GM10266 (cell line): ENCODE data around the gene ZHX3.

Experiments used
- DNase-seq: peaks from one replicate; pipeline ENCODE4 v3.0.0; 2012; ENCODE audit errors: extremely low spot score
- TF ChIP-seq, protein P1 (sequence below): IDR thresholded peaks from 2 replicates; pipeline ENCODE4 v1.5.1; 2012; ENCODE audit warnings: mild to moderate bottlenecking, low read depth; ENCODE audit not compliant: control insufficient read depth, insufficient read depth; ENCODE audit errors: missing control alignments

ZHX3 gene

DNA sequence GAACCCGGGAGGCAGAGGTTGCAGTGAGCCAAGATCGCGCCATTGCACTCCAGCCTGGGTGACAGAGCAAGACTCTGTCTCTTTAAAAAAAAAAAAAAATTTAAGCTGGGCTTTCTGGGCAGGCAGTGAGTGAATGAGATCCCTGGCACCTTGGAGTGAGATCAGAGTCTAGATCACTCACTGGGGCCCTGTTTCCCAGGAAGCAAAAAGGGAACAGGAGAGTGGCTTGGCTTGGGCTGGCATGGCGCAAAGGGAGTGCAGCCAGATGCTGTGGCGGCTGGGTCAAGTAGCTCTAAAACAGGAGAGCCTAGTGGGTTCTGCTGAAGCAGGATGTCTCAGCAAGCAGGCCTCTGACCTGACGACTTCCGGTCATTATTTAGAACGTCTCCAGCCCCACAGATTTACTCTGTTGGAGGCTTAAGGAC, 169.8 kb downstream of the ZHX3 start:
- TF ChIP-seq, protein P1, sequence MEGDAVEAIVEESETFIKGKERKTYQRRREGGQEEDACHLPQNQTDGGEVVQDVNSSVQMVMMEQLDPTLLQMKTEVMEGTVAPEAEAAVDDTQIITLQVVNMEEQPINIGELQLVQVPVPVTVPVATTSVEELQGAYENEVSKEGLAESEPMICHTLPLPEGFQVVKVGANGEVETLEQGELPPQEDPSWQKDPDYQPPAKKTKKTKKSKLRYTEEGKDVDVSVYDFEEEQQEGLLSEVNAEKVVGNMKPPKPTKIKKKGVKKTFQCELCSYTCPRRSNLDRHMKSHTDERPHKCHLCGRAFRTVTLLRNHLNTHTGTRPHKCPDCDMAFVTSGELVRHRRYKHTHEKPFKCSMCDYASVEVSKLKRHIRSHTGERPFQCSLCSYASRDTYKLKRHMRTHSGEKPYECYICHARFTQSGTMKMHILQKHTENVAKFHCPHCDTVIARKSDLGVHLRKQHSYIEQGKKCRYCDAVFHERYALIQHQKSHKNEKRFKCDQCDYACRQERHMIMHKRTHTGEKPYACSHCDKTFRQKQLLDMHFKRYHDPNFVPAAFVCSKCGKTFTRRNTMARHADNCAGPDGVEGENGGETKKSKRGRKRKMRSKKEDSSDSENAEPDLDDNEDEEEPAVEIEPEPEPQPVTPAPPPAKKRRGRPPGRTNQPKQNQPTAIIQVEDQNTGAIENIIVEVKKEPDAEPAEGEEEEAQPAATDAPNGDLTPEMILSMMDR: no peak
- no peak for DNase-seq

DNA sequence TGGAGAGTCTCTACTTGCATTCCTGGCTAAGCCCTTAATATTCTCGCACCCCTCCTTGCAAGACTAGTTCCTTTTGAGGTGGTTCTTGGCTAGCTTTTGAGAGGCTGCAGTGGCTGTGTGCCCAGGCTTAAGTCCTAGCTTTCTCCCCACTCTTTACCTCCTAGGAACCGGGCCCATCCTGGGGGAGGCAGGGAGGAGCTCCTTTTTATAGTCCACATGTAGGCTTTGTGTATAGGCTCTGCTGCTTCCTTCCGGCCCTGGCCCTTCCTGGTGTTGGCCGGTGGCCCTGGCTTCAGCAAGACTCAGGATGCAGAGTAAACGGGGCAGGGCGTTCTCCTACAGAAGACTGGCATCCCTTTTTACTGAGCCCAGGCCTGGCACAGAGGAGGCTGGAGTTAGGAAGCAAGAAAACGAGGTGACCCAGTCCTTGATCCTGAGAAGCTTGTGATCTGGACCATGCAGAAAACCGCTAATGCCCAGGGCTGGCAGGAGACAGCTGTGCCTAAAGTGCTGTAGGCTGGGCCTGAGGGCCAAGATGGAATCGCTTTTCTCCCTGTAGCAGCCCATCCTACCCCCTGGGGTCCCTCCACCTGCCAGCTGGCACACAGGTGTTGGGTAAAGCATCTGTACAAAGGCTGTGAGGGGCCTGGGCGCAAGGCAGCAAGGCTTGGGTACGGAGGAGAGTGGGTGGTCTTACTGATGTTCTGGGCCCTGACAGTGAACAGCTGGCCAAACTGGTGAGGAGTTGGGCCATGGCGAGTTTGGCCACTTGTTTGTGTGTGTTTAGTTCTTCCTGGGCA, 171.5 kb downstream of the ZHX3 start:
- TF ChIP-seq, protein P1: no peak
- no peak for DNase-seq

DNA sequence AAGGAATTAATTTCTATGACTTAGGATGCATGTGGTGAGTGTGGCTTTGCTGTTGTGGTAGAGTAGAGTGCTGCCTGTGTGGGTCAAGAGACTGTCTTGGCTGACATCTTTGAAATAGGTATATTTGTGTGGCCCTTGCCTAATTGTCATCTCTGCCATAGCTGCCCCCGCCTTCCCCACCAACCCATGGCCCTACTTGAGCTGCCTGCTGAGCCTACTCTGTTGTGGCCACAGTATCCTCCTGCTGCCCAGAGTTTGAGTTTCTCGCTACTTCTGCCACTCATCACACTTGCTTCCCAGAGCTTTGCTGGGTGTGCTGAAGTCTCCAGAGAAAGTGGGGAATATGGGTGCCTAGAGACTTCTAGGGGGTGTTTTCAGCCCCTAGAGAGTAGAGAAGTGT, 172.2 kb downstream of the ZHX3 start:
- DNase-seq: no peak
- TF ChIP-seq, protein P1: no peak

DNA sequence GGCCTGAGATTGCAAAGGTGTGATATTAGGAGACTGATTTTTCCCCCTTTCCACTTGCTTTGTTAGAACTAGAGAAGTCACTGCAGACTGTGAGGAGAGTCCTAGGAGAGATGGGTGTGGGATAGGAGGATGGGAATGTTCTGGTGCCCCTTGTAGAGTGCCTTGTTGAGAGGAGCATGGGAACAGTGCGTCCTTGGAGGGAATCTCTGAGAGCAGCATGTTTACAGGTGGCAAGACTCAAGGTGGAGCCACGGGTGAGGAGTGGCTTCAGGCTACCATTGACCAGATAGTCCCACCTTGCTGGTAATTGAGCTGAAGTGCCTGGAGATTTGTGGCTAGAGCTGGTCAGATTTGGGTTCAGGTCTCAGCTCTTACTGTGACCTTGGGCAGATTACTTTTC, 174.2 kb downstream of the ZHX3 start:
- no peak for DNase-seq
- TF ChIP-seq, protein P1: no peak

DNA sequence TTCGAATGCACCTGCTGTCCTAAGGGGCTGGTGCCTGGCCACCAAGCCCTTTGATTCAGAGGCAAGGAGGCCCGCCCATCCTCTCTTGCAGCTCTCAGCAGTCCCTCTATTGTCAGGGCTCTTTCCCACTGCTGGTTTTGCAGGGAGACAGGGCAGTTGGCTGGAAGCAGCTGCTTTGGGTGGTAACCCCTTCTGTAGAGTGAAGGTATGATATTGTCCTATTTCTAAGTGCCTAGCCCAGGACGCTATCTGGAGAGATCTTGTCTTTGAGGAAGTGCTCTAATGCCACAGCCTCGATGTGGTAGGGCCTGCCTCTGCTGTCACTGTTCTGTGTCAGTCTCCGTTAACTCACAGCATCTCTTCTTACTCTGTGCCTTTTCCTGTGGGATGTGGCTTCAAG, 174.6 kb downstream of the ZHX3 start:
- TF ChIP-seq, protein P1: no peak
- no peak for DNase-seq

DNA sequence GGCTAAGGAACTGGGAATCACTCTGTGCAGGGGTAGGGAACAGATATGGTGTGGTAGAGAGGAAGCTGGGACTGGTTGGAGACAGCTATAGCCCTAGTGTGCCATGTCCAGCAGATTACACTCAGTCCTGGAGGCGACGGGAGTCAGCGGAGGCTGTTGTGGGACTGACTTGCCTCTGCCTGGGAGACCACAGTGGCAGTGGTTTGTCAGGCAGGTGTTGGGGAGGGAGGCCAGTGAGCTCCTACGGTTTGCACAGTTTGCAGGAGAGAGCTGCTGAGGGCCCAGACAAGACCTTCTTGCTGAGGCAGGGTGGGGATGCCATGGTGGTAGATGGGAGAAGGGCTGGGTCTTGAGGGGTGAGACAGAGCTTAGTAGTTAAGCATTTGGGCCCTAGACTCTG, 175.3 kb downstream of the ZHX3 start:
- TF ChIP-seq, protein P1: no peak
- DNase-seq: no peak

DNA sequence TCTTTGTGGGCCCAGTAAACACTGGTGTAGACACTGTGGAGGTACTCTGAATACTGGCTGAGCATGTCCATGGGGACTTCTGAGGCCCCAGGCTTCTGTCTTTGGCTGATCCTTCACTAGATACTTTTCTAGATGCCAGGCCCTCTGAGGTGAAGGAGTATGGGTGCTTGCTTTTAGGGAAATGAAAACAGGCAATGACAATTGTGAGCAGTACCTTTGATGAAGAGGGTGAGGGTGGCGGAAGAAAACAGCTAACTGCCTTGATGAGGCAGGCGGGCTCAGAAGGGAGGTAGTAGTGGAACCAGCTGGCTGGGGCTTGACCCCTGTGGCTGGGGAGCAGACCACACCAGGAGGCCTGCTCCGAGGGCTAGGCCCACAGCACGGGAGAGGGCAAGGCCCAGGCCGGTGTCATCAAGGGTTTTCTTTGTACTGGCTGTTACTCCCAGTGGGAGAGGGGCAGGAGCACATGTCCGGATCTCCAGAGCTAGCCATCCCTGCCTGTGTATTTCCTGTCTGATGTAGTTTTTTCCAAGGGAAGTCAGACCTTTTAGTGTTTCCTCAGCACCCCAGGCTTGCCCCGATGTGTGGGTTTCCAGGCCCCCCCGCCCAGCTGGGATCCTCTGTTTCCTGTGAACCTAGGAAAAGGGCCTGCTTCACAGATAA, 176.2 kb downstream of the ZHX3 start:
- TF ChIP-seq, protein P1: no peak
- no peak for DNase-seq
